ENCODE data around the gene CXADR. TPM values are rescaled to one million over a fixed set of nuclear protein-coding genes. Genes with fewer than 3 reads are reported as not detected.

The CXADR gene
- total and polyA plus RNA-seq, 8 donors, result 20.2 to 28.6 (median 25.8) TPM

GRCh38 chr21:17524635-17525034 lies 11.8 kb downstream of the CXADR start:
- ATAC-seq, result no peak
- no peak overlapping the region for H3K27ac ChIP-seq
- intact Hi-C loops (cut with DNase I), result no loop called here

GRCh38 chr21:17526776-17527175 lies 13.9 kb downstream of the CXADR start:
- intact Hi-C loops (cut with DNase I), result no loop called here
- DNase-seq (no peak), ATAC-seq (no peak)
- Histone ChIP-seq H3K9me3 (no peaks in the 10 kb centered on the region), H3K27me3 (no peaks in the 10 kb centered on the region), H3K36me3 (no peaks in the 10 kb centered on the region), H3K27ac (peak overlapping the region in 1 of 2 donors; percentile 33), H3K4me1 (no peaks in the 10 kb centered on the region), H3K4me3 (no peak overlapping the region)
- TF ChIP-seq CTCF (IDR thresholded peaks at IDR 0.05), result no peak

More at GRCh38 chr21:17524635-17525034, 11.8 kb downstream of the CXADR start:
- no peak overlapping the region for H3K4me3 ChIP-seq
- H3K27me3 ChIP-seq, result no peaks in the 10 kb centered on the region
- no peaks in the 10 kb centered on the region for H3K9me3 ChIP-seq
- no peaks in the 10 kb centered on the region for H3K4me1 ChIP-seq
- no peaks in the 10 kb centered on the region for H3K36me3 ChIP-seq
- DNase-seq, result no peak
- no peak for TF ChIP-seq CTCF (IDR thresholded peaks at IDR 0.05)

GRCh38 chr21:17527240-17527639 lies 14.4 kb downstream of the CXADR start:
- intact Hi-C loops (cut with DNase I), result no loop called here
- Histone ChIP-seq H3K4me1 (no peaks in the 10 kb centered on the region), H3K27me3 (no peaks in the 10 kb centered on the region), H3K27ac (peak overlapping the region in 1 of 2 donors; percentile 33), H3K4me3 (no peak overlapping the region), H3K9me3 (no peaks in the 10 kb centered on the region), H3K36me3 (no peaks in the 10 kb centered on the region)
- no peak for TF ChIP-seq CTCF (IDR thresholded peaks at IDR 0.05)
- ATAC-seq (peak; percentile 89), DNase-seq (no peak)

- Histone ChIP-seq H3K4me1 (no peaks in the 10 kb centered on the region), H3K27me3 (no peaks in the 10 kb centered on the region), H3K27ac (no peak overlapping the region), H3K4me3 (no peak overlapping the region), H3K36me3 (no peaks in the 10 kb centered on the region), H3K9me3 (no peaks in the 10 kb centered on the region)
- intact Hi-C loops (cut with DNase I), result no loop called here
- TF ChIP-seq CTCF (IDR thresholded peaks at IDR 0.05), result no peak
- no peak for DNase-seq
- no peak for ATAC-seq
These were observed 14.9 kb downstream of the CXADR start for GRCh38 chr21:17527711-17528110.

GRCh38 chr21:17529648-17530047 lies 16.8 kb downstream of the CXADR start:
- DNase-seq (no peak), ATAC-seq (no peak)
- H3K27me3 ChIP-seq, result no peaks in the 10 kb centered on the region
- no peak overlapping the region for H3K4me3 ChIP-seq
- intact Hi-C loops (cut with DNase I), result no loop called here
- no peaks in the 10 kb centered on the region for H3K9me3 ChIP-seq
- no peaks in the 10 kb centered on the region for H3K36me3 ChIP-seq
- H3K27ac ChIP-seq, result no peak overlapping the region
- no peak for TF ChIP-seq CTCF (IDR thresholded peaks at IDR 0.05)
- no peaks in the 10 kb centered on the region for H3K4me1 ChIP-seq
